GM21526 (cell line): Measurements from ENCODE around the gene CCDC51.
"Not testable (repeated sequence)": the region's sequence is repeated elsewhere in the genome, so short reads cannot be mapped to it uniquely, and the experiment has no call there.

Experiments
- ATAC-seq: cut with Tn5 transposase; IDR thresholded peaks from one replicate; pipeline ENCODE4 v1.9.1; 2021; ENCODE audit warnings: moderate library complexity; ENCODE audit not compliant: unreplicated experiment, low FRiP score

Gene CCDC51

GRCh38 chr3:48466386-48467109, 26.6 kb upstream of the CCDC51 start:
- ATAC-seq, result no peak

- ATAC-seq, result peak; percentile 67
Measured at GRCh38 chr3:48465531-48466378, 25.8 kb upstream of the CCDC51 start.

GRCh38 chr3:48465237-48465530, 25.3 kb upstream of the CCDC51 start:
- no peak for ATAC-seq

GRCh38 chr3:48464713-48465221, 24.8 kb upstream of the CCDC51 start:
- no peak for ATAC-seq

- ATAC-seq, result no peak
Measured at GRCh38 chr3:48463703-48464102, 23.8 kb upstream of the CCDC51 start.

- not testable (repeated sequence) for ATAC-seq
Measured at GRCh38 chr3:48461767-48462166, 21.8 kb upstream of the CCDC51 start.

- no peak for ATAC-seq
Measured at GRCh38 chr3:48460517-48460902, 20.6 kb upstream of the CCDC51 start.

GRCh38 chr3:48459773-48460516, 20.0 kb upstream of the CCDC51 start:
- ATAC-seq, result no peak

GRCh38 chr3:48459331-48459730, 19.4 kb upstream of the CCDC51 start:
- no peak for ATAC-seq

- ATAC-seq, result no peak
Measured at GRCh38 chr3:48456456-48456855, 16.5 kb upstream of the CCDC51 start.

GRCh38 chr3:48451270-48451669, 11.4 kb upstream of the CCDC51 start:
- no peak for ATAC-seq

GRCh38 chr3:48446425-48447193, 6.7 kb upstream of the CCDC51 start, which contains the start of gene ATRIP:
TSS of gene ATRIP (plus strand) at chr3:48446737. CDS start at chr3:48446846, 109 bp downstream.
- ATAC-seq, result peak; percentile 80

GRCh38 chr3:48446043-48446424, 6.1 kb upstream of the CCDC51 start:
- ATAC-seq, result no peak

GRCh38 chr3:48445277-48445882, 5.5 kb upstream of the CCDC51 start:
- no peak for ATAC-seq

GRCh38 chr3:48441940-48442339, 2.0 kb upstream of the CCDC51 start:
- ATAC-seq, result no peak

GRCh38 chr3:48440590-48440958, 655 bp upstream of the CCDC51 start:
- no peak for ATAC-seq

GRCh38 chr3:48437812-48438211, 2.1 kb downstream of the CCDC51 start:
- ATAC-seq, result no peak

- ATAC-seq, result no peak
Measured at GRCh38 chr3:48436855-48437254, 3.1 kb downstream of the CCDC51 start.

GRCh38 chr3:48436477-48436787, 3.5 kb downstream of the CCDC51 start:
- ATAC-seq, result no peak

GRCh38 chr3:48435774-48436476, 4.0 kb downstream of the CCDC51 start:
- no peak for ATAC-seq
